ENCODE results near the gene KIF13A.
"Not testable (repeated sequence)": the region's sequence is repeated elsewhere in the genome, so short reads cannot be mapped to it uniquely, and the experiment has no call there.

KIF13A gene

DNA sequence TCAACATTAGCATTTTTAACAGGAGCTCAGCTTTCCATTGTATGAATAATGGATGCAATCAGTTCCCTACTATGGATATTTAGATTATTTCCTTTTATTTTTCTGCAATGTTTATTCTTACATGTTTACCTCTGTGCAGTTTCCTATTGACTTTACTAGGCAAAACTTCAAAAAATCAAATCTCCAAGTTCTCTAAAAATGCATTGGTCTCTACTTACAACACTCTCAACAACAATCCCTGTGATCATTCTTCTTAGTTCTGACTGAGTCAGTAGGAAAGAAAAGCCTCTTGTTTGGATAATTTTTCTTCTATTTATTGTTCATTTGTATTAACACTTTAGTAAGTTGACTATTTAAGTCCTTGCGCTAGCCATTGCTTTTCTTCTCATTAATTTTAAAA lies 126.1 kb downstream of the KIF13A start:
- no peak overlapping the region for H3K27ac ChIP-seq
- DNase-seq (ENCODE audit: low read depth, low spot score), result no peak

GRCh38 chr6:17859846-17860245 lies 127.6 kb downstream of the KIF13A start:
- no peak overlapping the region for H3K27ac ChIP-seq
- no peak for DNase-seq (ENCODE audit: low read depth, low spot score)

- no peak for DNase-seq (ENCODE audit: low read depth, low spot score)
- no peak overlapping the region for H3K27ac ChIP-seq
These were observed 128.9 kb downstream of the KIF13A start for GRCh38 chr6:17858584-17858983.

- DNase-seq (ENCODE audit: low read depth, low spot score); H3K27ac ChIP-seq: not testable (repeated sequence)
These were observed 130.2 kb downstream of the KIF13A start for GRCh38 chr6:17857188-17857587.

- no peak overlapping the region for H3K27ac ChIP-seq
- no peak for DNase-seq (ENCODE audit: low read depth, low spot score)
These were observed 131.1 kb downstream of the KIF13A start for GRCh38 chr6:17856306-17856705.

GRCh38 chr6:17855381-17855780 lies 132.1 kb downstream of the KIF13A start:
- H3K27ac ChIP-seq, result no peak overlapping the region
- DNase-seq (ENCODE audit: low read depth, low spot score), result no peak

DNA sequence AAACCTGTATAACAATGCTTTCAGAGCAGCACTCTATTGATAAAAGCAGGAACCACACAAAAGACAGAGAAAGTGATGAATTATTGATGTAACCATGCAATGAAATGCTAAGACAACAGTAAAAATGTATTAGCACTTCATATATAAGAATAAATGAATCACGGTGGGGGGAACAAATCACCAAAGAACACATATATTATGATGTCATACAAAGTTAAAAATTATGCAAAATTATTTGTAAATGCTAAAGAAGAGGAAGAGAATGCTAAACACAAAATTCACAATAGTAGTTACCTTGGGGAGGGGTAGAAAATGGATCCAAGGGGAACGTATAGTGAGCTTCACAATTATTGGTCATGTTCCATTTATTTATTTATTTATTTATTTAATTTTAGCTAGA lies 133.9 kb downstream of the KIF13A start:
- no peak overlapping the region for H3K27ac ChIP-seq
- no peak for DNase-seq (ENCODE audit: low read depth, low spot score)

- no peak for DNase-seq (ENCODE audit: low read depth, low spot score)
These were observed 135.7 kb downstream of the KIF13A start for GRCh38 chr6:17851720-17852161.

DNA sequence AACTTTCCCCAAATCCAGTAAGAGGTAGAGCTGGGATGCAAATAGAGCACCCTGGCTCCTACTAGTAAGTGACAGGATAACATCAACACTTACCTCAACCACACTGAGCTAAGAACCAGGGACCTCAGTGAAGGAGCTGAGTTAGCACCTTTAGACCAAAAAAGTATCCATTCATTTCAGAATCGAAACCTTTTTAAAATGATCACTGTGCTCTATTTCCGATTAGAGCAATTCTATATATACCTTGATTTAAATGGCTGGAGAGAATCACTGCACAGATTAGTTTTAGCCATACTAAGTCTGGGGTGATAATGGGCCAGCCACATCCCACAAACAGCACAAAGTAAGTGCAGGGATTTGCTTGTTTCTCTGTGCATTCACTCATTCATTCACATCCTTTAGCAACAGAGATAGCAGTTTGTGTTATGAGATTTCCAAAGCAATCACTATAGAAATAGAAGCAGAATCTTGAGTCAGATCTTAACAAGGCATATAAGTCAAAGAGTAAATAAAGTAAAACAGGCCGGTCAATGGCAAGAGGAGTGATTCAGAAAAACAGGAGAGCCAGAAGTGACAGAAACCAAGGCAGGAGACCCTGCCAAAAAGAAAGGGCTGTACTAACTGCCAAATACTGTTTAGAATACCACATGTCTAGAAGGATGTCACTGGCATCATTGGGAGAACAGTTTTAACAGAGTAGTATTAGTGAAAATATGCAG lies 136.3 kb downstream of the KIF13A start:
- no peak for DNase-seq (ENCODE audit: low read depth, low spot score)
- H3K27ac ChIP-seq, result peak overlapping the region; percentile 47

More at GRCh38 chr6:17851720-17852161, 135.7 kb downstream of the KIF13A start:
- peak overlapping the region; percentile 47 for H3K27ac ChIP-seq

GRCh38 chr6:17850281-17850680 lies 137.2 kb downstream of the KIF13A start:
- no peak for DNase-seq (ENCODE audit: low read depth, low spot score)
- peak overlapping the region; percentile 47 for H3K27ac ChIP-seq

- DNase-seq (ENCODE audit: low read depth, low spot score), result no peak
- H3K27ac ChIP-seq, result no peak overlapping the region
These were observed 140.2 kb downstream of the KIF13A start for GRCh38 chr6:17847203-17847760.

DNA sequence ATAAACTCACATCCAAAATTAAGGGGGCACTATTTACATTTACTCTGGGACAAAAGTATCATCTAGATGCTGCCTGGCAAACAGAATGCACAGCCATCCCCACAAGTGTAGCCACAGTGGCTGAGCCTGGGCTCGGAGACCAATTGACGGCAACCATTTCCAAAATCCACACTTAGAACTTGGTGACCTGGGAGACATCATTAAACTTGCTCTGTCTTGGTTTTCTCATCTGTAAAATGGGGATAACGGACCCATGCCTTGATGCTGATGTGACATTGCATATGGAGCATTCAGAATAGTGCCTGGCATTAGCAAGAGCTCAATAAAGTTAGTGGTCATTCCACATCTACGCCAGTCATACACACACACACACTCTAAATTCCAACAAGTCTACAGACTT lies 140.7 kb downstream of the KIF13A start:
- no peak overlapping the region for H3K27ac ChIP-seq
- DNase-seq (ENCODE audit: low read depth, low spot score), result no peak

- no peak for DNase-seq (ENCODE audit: low read depth, low spot score)
- no peak overlapping the region for H3K27ac ChIP-seq
These were observed 141.8 kb downstream of the KIF13A start for GRCh38 chr6:17845598-17845997.

DNA sequence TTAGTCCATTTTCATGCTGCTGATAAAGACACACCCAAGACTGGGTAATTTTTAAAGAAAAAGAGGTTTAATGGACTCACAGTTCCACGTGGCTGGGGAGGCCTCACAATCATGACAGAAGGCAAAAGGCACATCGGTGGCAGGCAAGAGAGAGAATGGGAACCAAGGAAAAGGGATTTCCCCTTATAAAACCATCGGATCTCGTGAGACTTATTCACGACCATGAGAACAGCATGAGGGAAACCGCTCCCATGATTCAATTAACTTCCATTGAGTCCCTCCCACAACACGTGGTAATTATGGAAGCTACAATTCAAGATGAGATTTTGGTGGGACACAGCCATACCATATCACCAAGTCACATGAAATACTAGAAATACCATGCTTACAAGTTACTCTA lies 142.5 kb downstream of the KIF13A start:
- not testable (repeated sequence) for DNase-seq (ENCODE audit: low read depth, low spot score); H3K27ac ChIP-seq

GRCh38 chr6:17842934-17843821 lies 144.3 kb downstream of the KIF13A start:
- no peak for DNase-seq (ENCODE audit: low read depth, low spot score)
- H3K27ac ChIP-seq, result no peak overlapping the region

GRCh38 chr6:17842014-17842776 lies 145.2 kb downstream of the KIF13A start:
- no peak overlapping the region for H3K27ac ChIP-seq
- no peak for DNase-seq (ENCODE audit: low read depth, low spot score)

- H3K27ac ChIP-seq, result no peak overlapping the region
- DNase-seq (ENCODE audit: low read depth, low spot score), result no peak
These were observed 147.8 kb downstream of the KIF13A start for GRCh38 chr6:17839513-17840223.

- no peak overlapping the region for H3K27ac ChIP-seq
- DNase-seq (ENCODE audit: low read depth, low spot score), result no peak
These were observed 151.1 kb downstream of the KIF13A start for GRCh38 chr6:17836293-17836692.

- no peak overlapping the region for H3K27ac ChIP-seq
- no peak for DNase-seq (ENCODE audit: low read depth, low spot score)
These were observed 151.7 kb downstream of the KIF13A start for GRCh38 chr6:17835784-17836183.

- DNase-seq (ENCODE audit: low read depth, low spot score), result no peak
- H3K27ac ChIP-seq, result no peak overlapping the region
These were observed 156.3 kb downstream of the KIF13A start for GRCh38 chr6:17831135-17831534.

Data from epithelial cell of prostate (primary cell).